Measurements from ENCODE around the gene PPP1R1A.

Gene PPP1R1A

DNA sequence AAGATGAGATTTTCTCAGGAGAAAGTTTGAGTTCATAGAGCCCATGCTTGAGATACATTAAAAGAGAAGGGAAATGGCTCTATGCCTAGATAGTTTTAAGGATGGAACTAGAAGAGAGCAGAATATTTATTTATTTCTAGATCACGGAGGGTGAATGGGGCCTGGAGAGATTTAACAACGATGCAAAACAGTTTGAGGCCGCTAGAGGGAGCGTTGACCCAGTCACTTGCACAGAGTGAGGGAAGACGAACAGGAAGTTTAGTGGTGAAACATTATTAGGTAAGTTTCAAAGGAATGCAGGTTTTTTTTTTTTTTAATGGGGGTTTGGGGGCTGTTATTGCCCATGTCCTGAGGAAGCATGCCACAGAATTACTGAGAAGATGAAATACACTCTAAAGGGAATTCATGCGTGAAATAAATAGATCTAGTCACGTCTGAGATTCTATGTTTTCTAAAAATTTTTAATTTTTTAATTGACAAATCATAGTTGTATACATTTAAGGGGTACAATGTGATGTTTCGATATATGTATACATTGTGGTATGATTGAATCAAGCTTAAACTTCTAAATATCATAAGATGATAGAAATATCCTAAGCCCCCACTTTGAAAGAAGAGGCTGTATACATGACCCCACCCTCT, 14.8 kb upstream of the PPP1R1A start:
- peak; percentile 77 for DNase-seq

GRCh38 chr12:54602661-54603060, 14.2 kb upstream of the PPP1R1A start:
- DNase-seq = no peak

- no peak for DNase-seq
These were observed 13.4 kb upstream of the PPP1R1A start for GRCh38 chr12:54601841-54602240.

DNA sequence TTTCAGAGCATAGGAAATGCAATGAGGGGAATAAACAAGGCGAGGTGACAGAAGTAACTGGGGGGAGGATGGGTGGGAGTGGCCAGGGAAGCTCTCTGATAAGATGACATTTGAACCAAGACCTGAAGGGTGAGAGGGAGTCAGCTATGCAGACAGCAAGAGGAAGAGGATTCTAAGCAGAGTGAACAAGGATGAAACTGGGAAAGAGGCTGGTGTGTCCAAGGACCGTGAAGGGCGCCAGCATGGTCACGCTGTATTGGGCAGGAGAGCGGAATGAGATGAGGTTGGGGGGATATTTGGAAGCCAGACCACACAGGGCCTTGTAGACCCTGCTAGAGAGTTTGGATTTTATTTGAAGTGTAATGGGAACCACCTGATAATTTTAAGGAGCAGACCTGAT, 10.5 kb upstream of the PPP1R1A start:
- DNase-seq = no peak

DNA sequence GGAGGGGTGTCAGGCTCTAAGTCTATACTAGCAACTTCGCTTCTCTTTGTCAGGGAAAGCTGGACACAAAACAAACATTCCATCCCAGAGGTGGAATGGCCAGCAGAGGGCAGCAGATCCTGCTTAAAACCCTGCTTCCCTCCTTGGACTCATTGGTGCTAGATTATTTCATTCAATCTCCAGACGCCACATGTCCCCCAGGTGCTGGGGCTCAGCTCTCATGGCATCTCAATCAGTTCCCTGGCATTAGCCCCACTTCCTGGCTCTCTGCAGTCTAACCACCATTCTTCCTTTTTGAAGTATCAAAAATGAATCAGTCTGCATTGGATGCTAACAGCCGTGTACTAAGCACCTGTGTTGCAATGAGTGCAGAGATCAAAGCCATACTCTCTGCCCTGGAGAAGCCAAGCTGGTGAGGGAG, 8.1 kb upstream of the PPP1R1A start:
- peak; percentile 58 for DNase-seq

GRCh38 chr12:54595471-54595870, 7.0 kb upstream of the PPP1R1A start:
- DNase-seq = no peak

DNA sequence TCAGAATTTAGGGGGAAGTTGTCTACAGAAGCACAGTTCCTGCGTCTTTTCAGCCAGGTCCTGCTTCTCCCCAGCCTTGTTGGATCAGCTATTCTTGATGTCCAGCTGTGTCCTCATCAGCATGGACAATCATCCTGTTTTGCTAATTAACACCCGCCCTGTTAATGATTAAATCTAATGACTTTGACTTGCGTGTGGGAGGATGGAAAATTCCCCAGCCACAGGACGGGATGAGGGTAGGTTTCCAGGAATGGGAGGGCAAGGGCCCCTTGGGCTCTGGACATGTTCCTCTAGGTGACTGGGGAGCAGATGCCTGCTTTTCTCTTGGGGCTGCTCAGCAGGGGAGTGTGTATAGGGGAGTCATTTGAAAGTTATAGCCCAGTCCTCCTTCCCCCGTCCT, 5.3 kb upstream of the PPP1R1A start:
- no peak for DNase-seq

DNA sequence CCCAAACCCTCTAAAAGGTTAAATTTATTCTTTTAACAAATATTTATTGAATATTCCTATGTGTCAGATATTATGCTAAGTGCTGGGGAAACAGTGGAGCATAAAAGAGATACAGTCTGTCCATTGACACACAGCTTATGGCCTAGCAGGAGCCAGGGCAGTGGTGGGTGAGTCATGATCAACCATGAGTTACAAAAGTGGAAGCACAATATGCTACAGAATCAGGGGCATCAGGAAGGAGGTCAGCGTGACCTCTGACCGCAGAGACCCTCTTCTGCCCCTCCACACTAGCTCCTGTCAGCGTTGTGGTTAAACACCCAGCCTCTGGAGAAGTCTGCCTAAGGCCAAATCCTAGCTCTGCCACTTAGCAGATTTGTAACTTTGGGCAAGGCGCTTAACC, 4.7 kb upstream of the PPP1R1A start:
- DNase-seq = no peak

GRCh38 chr12:54592316-54592715, 3.9 kb upstream of the PPP1R1A start:
- DNase-seq = no peak

- DNase-seq = no peak
These were observed 2.6 kb upstream of the PPP1R1A start for GRCh38 chr12:54590978-54591591.

- DNase-seq = no peak
These were observed 1.5 kb upstream of the PPP1R1A start for GRCh38 chr12:54589964-54590363.

- DNase-seq = no peak
These were observed 420 bp upstream of the PPP1R1A start for GRCh38 chr12:54588890-54589267.

- no peak for DNase-seq
These were observed 1.1 kb downstream of the PPP1R1A start for GRCh38 chr12:54587315-54587873.

GRCh38 chr12:54586620-54587019, 1.8 kb downstream of the PPP1R1A start:
- DNase-seq = no peak

DNA sequence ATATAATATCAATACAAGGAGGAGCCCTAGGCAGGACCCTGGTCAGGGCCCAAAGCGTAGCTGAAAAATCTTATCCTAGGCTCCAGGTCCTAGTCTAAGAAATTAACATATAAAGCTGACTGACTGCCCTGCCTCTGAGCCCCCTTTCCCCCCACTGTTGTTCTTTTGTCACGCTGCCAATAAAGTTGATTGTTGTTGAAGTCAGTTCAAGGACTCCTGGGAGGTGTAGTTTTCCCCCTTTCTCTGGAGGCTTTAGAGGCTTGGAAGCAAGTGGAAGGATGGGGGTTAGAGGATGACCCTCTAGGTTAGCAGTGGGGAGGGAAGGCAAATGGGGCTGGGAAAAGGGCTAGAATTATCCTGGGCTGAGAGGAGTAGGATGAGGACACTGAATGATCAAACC, 3.2 kb downstream of the PPP1R1A start:
- no peak for DNase-seq

DNA sequence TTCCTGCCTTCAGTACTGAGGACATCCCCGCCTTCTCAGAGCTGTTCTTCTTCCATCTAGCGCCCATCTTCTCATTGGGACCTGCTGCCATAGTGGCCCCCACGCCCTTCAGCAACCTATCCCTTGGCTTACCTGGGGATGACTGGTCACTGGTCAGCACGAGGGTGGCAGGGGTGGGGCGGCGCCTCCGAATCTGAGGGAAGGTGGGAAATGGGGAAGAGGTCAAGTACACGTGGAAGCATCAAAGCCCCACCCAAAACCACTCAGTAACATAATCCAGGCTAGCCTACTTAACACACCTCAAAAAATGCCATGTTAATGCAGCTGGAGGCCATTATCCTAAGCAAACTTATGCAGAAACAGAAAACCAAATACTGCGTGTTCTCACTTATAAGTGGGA, 4.3 kb downstream of the PPP1R1A start:
- DNase-seq = no peak

GRCh38 chr12:54583726-54584125, 4.7 kb downstream of the PPP1R1A start:
- no peak for DNase-seq

DNA sequence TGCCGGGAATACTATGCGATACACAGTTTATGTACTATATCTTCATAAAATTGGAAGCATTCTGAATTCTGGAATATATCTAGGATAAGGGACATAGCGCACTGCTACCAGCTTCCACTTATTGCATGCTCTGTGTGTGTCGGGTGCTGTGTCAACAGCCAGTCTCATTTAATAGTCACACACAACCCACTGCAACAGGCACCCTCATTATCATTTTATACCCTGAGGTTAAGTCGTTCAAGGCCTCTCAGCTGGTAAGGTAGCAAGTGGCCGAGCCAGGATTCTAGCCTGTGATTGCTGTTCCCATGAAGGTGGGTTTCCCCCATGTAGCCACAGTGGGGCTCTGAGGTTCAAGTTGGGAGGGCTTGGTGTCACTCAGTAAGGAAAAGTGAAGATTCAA, 7.0 kb downstream of the PPP1R1A start:
- DNase-seq = no peak

- peak; percentile 91 for DNase-seq
These were observed 8.6 kb downstream of the PPP1R1A start for GRCh38 chr12:54579696-54580333.

GRCh38 chr12:54579258-54579657, 9.2 kb downstream of the PPP1R1A start:
- no peak for DNase-seq

GRCh38 chr12:54578778-54579177, 9.7 kb downstream of the PPP1R1A start:
- no peak for DNase-seq

DNA sequence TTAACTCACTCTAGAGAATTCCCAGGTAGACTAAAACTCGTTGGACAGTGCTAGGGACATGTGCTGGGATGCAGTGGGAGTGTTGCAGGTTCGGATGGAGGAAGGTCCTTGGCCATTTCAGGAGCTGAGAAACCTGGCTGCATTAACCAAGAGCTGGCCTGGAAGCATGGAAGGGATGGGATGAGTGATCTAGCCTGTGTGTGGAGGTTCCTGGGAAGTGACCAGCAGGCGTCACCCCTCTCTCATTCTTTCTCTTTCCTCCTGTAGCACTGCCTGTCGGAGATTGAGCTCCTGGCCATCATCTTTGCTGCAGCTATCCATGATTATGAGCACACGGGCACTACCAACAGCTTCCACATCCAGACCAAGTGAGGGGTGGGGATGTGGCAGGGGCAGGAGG, 15.6 kb downstream of the PPP1R1A start:
- no peak for DNase-seq

GRCh38 chr12:54571193-54572188, 17.0 kb downstream of the PPP1R1A start:
- no peak for DNase-seq

All from activated CD4-positive, alpha-beta T cell treated with anti-CD3 and anti-CD28 coated beads, Interleukin-2, Interleukin-6, amounts not matched to agents 100 ng/mL and 50 ng/mL, durations not matched to agents 16 hours and 8 hours (primary cell).